CD4-positive, CD25-positive, alpha-beta regulatory T cell (primary cell): ENCODE data around the gene MAP3K6. TPM values are rescaled to one million over a fixed set of nuclear protein-coding genes. Genes with fewer than 3 reads are reported as not detected.
A peak's percentile ranks its signal among the peaks of the same experiment; 100 is the strongest.

ENCODE experiments used
- ATAC-seq, 2 donors: fragments of 150-1000 bp; cut with Tn5 transposase; one replicate each; pipeline ENCODE4 v1.10.0; 2021; ENCODE audit warnings: low read depth in 2 of 2, moderate number of reproducible peaks in 2 of 2, moderate library complexity in 1 of 2
- DNase-seq, 3 donors: peaks; one replicate each; pipeline versions ENCODE4 v3.0.0 to v3.0.0-alpha.2; 2012 to 2022; ENCODE audit warnings: mixed read lengths in 1 of 3
- H3K27ac ChIP-seq: one replicate; pipeline ENCODE4 v1.7.0; 2013; ENCODE audit warnings: mild to moderate bottlenecking, low read length; ENCODE audit not compliant: insufficient read depth, poor library complexity, severe bottlenecking
- H3K27me3 ChIP-seq: one replicate; pipeline ENCODE4 v1.7.0; 2013; ENCODE audit warnings: low read length; ENCODE audit not compliant: control insufficient read depth, insufficient read depth
- H3K36me3 ChIP-seq: one replicate; pipeline ENCODE4 v1.7.0; 2013; ENCODE audit warnings: mild to moderate bottlenecking, low read length, moderate library complexity; ENCODE audit not compliant: control insufficient read depth, insufficient read depth
- H3K4me1 ChIP-seq: 2 replicates; pipeline ENCODE4 v1.7.0; 2013; ENCODE audit warnings: mild to moderate bottlenecking, low read length; ENCODE audit not compliant: insufficient read depth, control insufficient read depth, poor library complexity, severe bottlenecking
- H3K4me3 ChIP-seq: one replicate; pipeline ENCODE4 v1.7.0; 2013; ENCODE audit warnings: low read depth, mild to moderate bottlenecking, low read length, moderate library complexity
- H3K9me3 ChIP-seq, 2 experiments: 1 replicate in 1 of 2; 2 replicates in 1 of 2; pipeline ENCODE4 v1.7.0; 2013; ENCODE audit warnings: low read length in 2 of 2, mild to moderate bottlenecking in 1 of 2, moderate library complexity in 1 of 2; ENCODE audit not compliant: control insufficient read depth in 2 of 2
- H3K27ac Mint-ChIP-seq, 3 donors: one replicate each; pipeline ENCODE4 v1.8.0; 2020 to 2022; ENCODE audit warnings: mild to moderate bottlenecking in 3 of 3, mixed read lengths in 3 of 3, moderate library complexity in 2 of 3
- H3K27me3 Mint-ChIP-seq: one replicate; pipeline ENCODE4 v1.8.0; 2022; ENCODE audit warnings: mild to moderate bottlenecking, mixed read lengths
- H3K36me3 Mint-ChIP-seq: one replicate; pipeline ENCODE4 v1.8.0; 2020; ENCODE audit warnings: mixed read lengths
- H3K4me1 Mint-ChIP-seq, 4 donors: one replicate each; pipeline ENCODE4 v1.8.0; 2020 to 2022; ENCODE audit warnings: mixed read lengths in 4 of 4, mild to moderate bottlenecking in 1 of 4
- H3K4me3 Mint-ChIP-seq, 4 donors: one replicate each; pipeline ENCODE4 v1.8.0; 2020 to 2022; ENCODE audit warnings: mild to moderate bottlenecking in 4 of 4, mixed read lengths in 4 of 4, moderate library complexity in 3 of 4
- H3K9me3 Mint-ChIP-seq, 7 donors: one replicate each; pipeline ENCODE4 v1.8.0; 2020 to 2022; ENCODE audit warnings: mixed read lengths in 7 of 7, mild to moderate bottlenecking in 3 of 7, moderate library complexity in 2 of 7
- polyA plus RNA-seq, 4 donors: library from polyadenylated mRNA; unstranded; fragments of 300-500 nt; fragmentation: Illumina TruSeq; gene quantifications; one replicate each; pipeline ENCODE4 v1.2.3, GENCODE V29; 2021
- total RNA-seq: library from RNA; stranded (reverse); gene quantifications from one replicate; pipeline ENCODE4 v1.2.3, GENCODE V29; 2022

Gene MAP3K6
- total and polyA plus RNA-seq, 5 donors from 2014 or later = 3.8 to 8.3 (median 5.6) TPM

DNA sequence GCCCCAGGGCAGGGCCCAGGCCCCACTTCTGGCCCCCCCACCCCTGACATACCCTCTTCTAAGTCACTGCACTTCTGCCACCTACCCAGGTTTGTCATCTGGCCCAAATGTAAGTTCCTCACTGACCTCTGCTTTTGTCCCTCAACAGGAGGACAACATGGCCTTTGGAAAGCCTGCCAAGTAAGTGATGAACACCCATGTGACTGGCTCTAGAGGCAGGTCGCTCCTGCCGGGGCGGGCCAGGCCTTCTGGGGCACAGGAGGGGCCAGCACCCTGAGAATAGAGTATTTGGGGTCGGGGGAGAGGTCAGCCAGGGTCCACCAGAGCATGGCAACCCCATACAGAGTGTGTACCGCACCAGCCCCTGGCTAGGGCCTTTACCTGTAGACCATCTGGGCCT lies 34.8 kb downstream of the MAP3K6 start:
- H3K27ac ChIP-seq = no peak overlapping the region
- Mint-ChIP-seq H3K27me3 (no peaks in the 10 kb centered on the region), H3K36me3 (peaks cover 22% of the 10 kb centered on the region), H3K4me3 (no peak overlapping the region), H3K9me3 (no peaks in the 10 kb centered on the region), H3K4me1 (peaks cover 2 to 47% (median 26%) of the 10 kb centered on the region in 4 donors), H3K27ac (no peak overlapping the region)
- peaks cover 62% of the 10 kb centered on the region for H3K36me3 ChIP-seq
- no peaks in the 10 kb centered on the region for H3K27me3 ChIP-seq
- DNase-seq = no peak
- H3K4me3 ChIP-seq = no peak overlapping the region
- H3K4me1 ChIP-seq = peaks cover 14% of the 10 kb centered on the region
- H3K9me3 ChIP-seq = no peaks in the 10 kb centered on the region
- ATAC-seq = no peak

DNA sequence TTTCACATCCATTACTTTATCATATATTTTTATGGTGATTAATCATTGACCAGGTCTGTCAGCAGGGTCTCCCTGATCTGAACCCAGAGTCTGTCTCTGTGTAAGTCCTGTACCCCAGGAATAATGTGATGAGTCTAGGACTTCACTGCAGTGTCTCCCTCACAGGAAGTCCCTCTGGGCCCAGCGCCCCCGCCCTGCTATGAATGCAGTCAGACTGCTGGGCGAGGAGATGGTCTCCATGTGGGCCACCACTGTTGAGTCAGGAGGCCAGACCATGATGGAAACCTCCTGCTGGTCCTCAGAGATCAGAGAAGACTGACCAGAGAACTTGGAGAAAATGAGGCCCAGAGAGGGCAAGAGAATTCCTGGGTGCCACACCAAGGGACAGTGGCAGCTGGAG lies 35.3 kb downstream of the MAP3K6 start:
- DNase-seq (no peak), ATAC-seq (no peak)
- Mint-ChIP-seq H3K27ac (no peak overlapping the region), H3K4me1 (peaks cover 5 to 52% (median 31%) of the 10 kb centered on the region in 4 donors), H3K36me3 (peaks cover 17% of the 10 kb centered on the region), H3K4me3 (no peak overlapping the region), H3K9me3 (no peaks in the 10 kb centered on the region), H3K27me3 (no peaks in the 10 kb centered on the region)
- Histone ChIP-seq H3K27me3 (no peaks in the 10 kb centered on the region), H3K4me3 (no peak overlapping the region), H3K4me1 (peaks cover 14% of the 10 kb centered on the region), H3K9me3 (no peaks in the 10 kb centered on the region), H3K36me3 (peaks cover 61% of the 10 kb centered on the region), H3K27ac (no peak overlapping the region)

DNA sequence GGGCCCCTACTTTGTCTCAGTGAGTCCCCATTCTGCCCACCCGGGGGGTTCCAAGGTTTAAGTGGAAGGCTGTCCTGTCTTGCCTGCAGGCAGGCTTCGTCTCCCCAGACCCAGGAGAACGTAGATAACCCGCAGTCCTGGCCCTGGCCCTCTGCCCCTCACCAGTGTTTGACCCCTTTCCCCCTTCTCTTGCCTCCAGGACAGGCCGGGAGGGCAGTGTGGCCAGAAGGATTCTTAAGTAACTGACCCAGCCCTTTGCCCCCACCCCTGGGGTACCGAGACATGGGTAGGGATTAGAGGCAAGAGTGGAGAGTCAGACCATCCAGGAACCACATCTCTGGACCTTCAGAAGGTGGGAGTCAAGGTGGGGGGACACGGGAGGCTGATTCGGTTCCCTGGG lies 36.0 kb downstream of the MAP3K6 start:
- Histone ChIP-seq H3K4me3 (no peak overlapping the region), H3K27me3 (no peaks in the 10 kb centered on the region), H3K36me3 (peaks cover 66% of the 10 kb centered on the region), H3K4me1 (peaks cover 14% of the 10 kb centered on the region), H3K9me3 (no peaks in the 10 kb centered on the region), H3K27ac (no peak overlapping the region)
- Mint-ChIP-seq H3K36me3 (peaks cover 16% of the 10 kb centered on the region), H3K27ac (peak overlapping the region in 1 of 3 donors; percentile 17), H3K4me1 (peaks cover 5 to 59% (median 35%) of the 10 kb centered on the region in 4 donors), H3K27me3 (no peaks in the 10 kb centered on the region), H3K4me3 (no peak overlapping the region), H3K9me3 (no peaks in the 10 kb centered on the region)
- no peak for ATAC-seq
- DNase-seq = no peak

DNA sequence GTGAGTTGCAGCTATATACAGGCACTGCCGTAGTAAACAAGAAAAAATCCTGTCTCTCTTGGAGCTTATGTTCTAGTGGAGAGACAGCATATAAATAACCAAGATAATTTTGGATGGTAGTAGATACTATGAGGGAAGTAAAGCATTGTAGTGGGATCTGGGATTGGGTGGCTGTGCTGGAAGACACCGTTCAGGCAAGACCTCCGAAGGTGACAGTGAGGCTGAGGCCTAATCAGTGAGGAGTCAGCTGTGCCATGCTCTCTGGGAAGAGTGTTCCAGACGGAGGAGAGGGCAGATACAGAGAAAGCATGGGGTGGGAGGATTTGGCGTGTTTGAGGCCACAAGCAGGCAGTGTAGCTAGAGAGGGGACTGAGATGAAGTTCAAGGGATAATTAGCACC lies 38.8 kb downstream of the MAP3K6 start:
- H3K4me1 ChIP-seq = peaks cover 38% of the 10 kb centered on the region

DNA sequence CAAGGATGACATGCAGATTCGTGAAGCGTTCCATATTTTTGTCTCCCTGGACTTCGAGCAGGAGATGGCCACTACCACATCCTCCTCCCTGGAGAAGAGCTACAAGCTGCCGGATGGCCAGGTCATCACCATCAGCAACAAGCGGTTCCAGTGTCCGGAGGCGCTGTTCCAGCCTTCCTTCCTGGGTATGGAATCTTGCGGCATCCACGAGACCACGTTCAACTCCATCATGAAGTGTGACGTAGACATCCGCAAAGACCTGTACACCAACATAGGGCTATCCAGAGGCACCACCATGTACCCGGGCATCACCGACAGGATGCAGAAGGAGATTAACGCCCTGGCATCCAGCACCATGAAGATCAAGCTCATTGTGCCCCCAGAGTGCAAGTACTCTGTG lies 41.5 kb downstream of the MAP3K6 start:
- Mint-ChIP-seq H3K36me3 (peaks cover 21% of the 10 kb centered on the region), H3K9me3 (no peaks in the 10 kb centered on the region), H3K27me3 (peaks cover 10% of the 10 kb centered on the region), H3K4me1 (peaks cover 10 to 75% (median 53%) of the 10 kb centered on the region in 4 donors), H3K27ac (peak overlapping the region in 1 of 3 donors; percentile 56), H3K4me3 (peak overlapping the region in 2 of 4 donors; percentile 54 to 91)
- Histone ChIP-seq H3K9me3 (no peaks in the 10 kb centered on the region), H3K27me3 (no peaks in the 10 kb centered on the region), H3K27ac (no peak overlapping the region), H3K4me1 (peaks cover 35% of the 10 kb centered on the region), H3K36me3 (peaks cover 37% of the 10 kb centered on the region), H3K4me3 (no peak overlapping the region)
- DNase-seq (no peak), ATAC-seq (no peak)

More for the DNA sequence above, 38.8 kb downstream of the MAP3K6 start:
- Histone ChIP-seq H3K27ac (no peak overlapping the region), H3K4me3 (no peak overlapping the region), H3K9me3 (no peaks in the 10 kb centered on the region), H3K36me3 (peaks cover 62% of the 10 kb centered on the region), H3K27me3 (no peaks in the 10 kb centered on the region)
- DNase-seq (no peak), ATAC-seq (no peak)
- Mint-ChIP-seq H3K27me3 (no peaks in the 10 kb centered on the region), H3K27ac (peak overlapping the region; percentile 58 to 94 (median 65)), H3K4me1 (peaks cover 5 to 79% (median 49%) of the 10 kb centered on the region in 4 donors), H3K4me3 (peak overlapping the region in 2 of 4 donors; percentile 23 to 77), H3K36me3 (peaks cover 26% of the 10 kb centered on the region), H3K9me3 (no peaks in the 10 kb centered on the region)

DNA sequence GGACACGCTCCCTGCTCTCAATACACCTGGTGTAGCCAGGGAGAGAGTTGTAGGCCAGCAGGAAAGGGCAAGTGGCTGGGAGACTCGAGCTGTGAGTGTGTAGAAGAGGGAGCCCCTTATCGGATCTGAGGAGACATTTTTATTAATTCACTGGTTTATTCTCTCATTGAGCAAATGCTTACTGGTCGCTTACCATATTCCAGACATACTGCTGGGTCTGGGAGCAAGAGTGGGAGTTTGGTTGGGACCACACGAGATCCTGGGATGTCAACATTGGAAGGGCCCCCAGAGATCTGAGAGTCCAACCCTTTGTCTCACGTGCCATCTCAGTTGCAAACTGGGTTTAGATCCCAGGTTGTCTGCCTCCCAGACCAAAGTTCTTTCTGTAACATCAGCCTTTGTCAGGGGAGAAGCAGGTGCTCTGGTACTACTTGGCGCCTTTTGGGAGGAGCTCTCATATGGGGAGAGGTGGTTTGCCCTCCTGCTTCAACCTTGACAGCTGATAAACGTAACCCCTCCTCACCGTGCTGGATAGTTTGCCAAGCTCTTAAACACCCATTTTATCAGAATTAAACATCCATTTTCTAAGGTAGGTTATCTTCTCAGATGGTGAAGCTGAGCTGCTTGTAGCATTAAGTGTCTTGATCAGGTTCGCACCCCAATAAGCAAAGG lies 44.1 kb downstream of the MAP3K6 start:
- H3K27me3 Mint-ChIP-seq = peaks cover 18% of the 10 kb centered on the region
- peaks cover 2% of the 10 kb centered on the region for H3K27me3 ChIP-seq
- H3K9me3 ChIP-seq = no peaks in the 10 kb centered on the region
- H3K27ac ChIP-seq = peak overlapping the region; percentile 90
- peaks cover 17% of the 10 kb centered on the region for H3K36me3 Mint-ChIP-seq
- H3K9me3 Mint-ChIP-seq = no peaks in the 10 kb centered on the region
- H3K36me3 ChIP-seq = peaks cover 23% of the 10 kb centered on the region
- H3K4me3 Mint-ChIP-seq = peak overlapping the region; percentile 91 to 98 (median 96)
- ATAC-seq = no peak
- peak in 1 of 3 donors; percentile 28 for DNase-seq
- H3K4me1 Mint-ChIP-seq = peaks cover 10 to 59% (median 40%) of the 10 kb centered on the region in 4 donors
- H3K27ac Mint-ChIP-seq = peak overlapping the region; percentile 48 to 94 (median 92)
- H3K4me3 ChIP-seq = peak overlapping the region; percentile 97
- peaks cover 30% of the 10 kb centered on the region for H3K4me1 ChIP-seq

DNA sequence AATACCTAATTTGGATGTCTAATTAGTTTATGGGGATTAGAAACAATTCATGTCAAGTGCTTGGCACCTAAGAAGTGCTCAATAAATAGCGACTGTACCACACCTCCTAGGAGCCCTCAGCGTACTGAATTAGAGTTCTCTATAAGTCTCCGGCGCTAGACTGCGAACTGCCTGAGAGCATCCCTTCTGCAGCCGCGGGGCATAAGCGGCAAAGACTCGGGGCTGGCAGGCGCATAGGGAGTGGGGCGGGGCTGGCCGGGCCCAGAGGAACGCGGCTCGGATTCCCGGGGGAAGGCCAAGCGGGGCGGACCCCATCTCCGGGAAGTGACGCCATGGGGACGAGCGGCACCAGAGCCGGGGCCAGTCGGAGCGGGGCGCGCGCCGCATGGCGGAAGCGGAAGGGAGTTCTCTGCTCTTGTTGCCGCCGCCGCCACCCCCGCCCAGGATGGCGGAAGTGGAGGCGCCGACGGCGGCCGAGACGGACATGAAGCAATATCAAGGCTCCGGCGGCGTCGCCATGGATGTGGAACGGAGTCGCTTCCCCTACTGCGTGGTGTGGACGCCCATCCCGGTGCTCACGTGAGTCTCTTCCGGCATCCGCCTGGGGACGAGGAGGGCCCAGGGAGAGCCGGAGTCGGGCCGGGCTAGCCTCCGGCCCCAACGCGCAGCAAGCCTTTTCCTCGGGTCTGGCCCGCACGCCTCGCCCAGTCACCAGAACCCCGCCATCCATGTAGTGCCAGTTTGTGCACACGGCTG lies 44.8 kb downstream of the MAP3K6 start, which contains the start of gene TMEM222:
Gene TMEM222 (plus strand): TSS at position 351 of the 756 bp plus-strand sequence. CDS start 35 bp downstream, at position 386.
- ATAC-seq = peak; percentile 97

More for the DNA sequence above, 44.8 kb downstream of the MAP3K6 start, which contains the start of gene TMEM222:
- peaks cover 17% of the 10 kb centered on the region for H3K36me3 Mint-ChIP-seq
- H3K9me3 Mint-ChIP-seq = no peaks in the 10 kb centered on the region
- peak within 1 kb of the TSS; percentile 71 to 94 (median 92) for H3K27ac Mint-ChIP-seq
- H3K27me3 Mint-ChIP-seq = peaks cover 19% of the 10 kb centered on the region
- peaks cover 8 to 54% (median 37%) of the 10 kb centered on the region in 4 donors for H3K4me1 Mint-ChIP-seq
- H3K27ac ChIP-seq = peak within 1 kb of the TSS; percentile 90
- H3K27me3 ChIP-seq = peaks cover 2% of the 10 kb centered on the region
- H3K4me1 ChIP-seq = peaks cover 30% of the 10 kb centered on the region
- H3K36me3 ChIP-seq = peaks cover 20% of the 10 kb centered on the region
- DNase-seq = peak; percentile 97 to 99 (median 97)
- peak within 1 kb of the TSS; percentile 91 to 98 (median 96) for H3K4me3 Mint-ChIP-seq
- no peaks in the 10 kb centered on the region for H3K9me3 ChIP-seq
- peak within 1 kb of the TSS; percentile 97 for H3K4me3 ChIP-seq
